Thyroid gland (tissue), 4 donors: Measurements from ENCODE around the gene WWTR1. TPM values are rescaled to one million over a fixed set of nuclear protein-coding genes. Genes with fewer than 3 reads are reported as not detected.
A peak's percentile ranks its signal among the peaks of the same experiment; 100 is the strongest.

Source experiments
- DNase-seq, 2 donors: peaks; one replicate each; pipeline ENCODE4 v3.0.0-alpha.2; 2019
- H3K27ac ChIP-seq, 3 donors: fragments of 200-600 bp; sonication (generic); 1 replicate in 2 of 3; 2 replicates in 1 of 3; pipeline ENCODE4 v1.5.1; 2016 to 2019; ENCODE audit warnings: mild to moderate bottlenecking in 1 of 3, moderate library complexity in 1 of 3
- H3K27me3 ChIP-seq: fragments of 200-600 bp; sonication (generic); one replicate; pipeline ENCODE4 v1.5.1; 2019
- H3K36me3 ChIP-seq, 2 donors: fragments of 200-600 bp; sonication (generic); one replicate each; pipeline ENCODE4 v1.5.1; 2016 to 2019
- H3K4me1 ChIP-seq, 2 donors: fragments of 200-600 bp; sonication (generic); one replicate each; pipeline ENCODE4 v1.5.1; 2017 to 2019
- H3K4me3 ChIP-seq, 3 donors: fragments of 200-600 bp; sonication (generic); replicated peaks in 1 of 3; 1 replicate in 2 of 3; 2 replicates in 1 of 3; pipeline ENCODE4 v1.5.1; 2016; ENCODE audit warnings: mild to moderate bottlenecking in 1 of 3
- H3K9me3 ChIP-seq: fragments of 200-600 bp; sonication (generic); one replicate; pipeline ENCODE4 v1.5.1; 2017
- CTCF ChIP-seq, 6 experiments: fragments of 200-600 bp in 3 of 6; fragments of 450-650 bp in 3 of 6; sonication (generic) in 3 of 6; IDR thresholded peaks; one replicate each; pipeline ENCODE4 v1.5.1; 2016 to 2019; ENCODE audit warnings: antibody characterized with exemption in 6 of 6, mild to moderate bottlenecking in 2 of 6, inconsistent platforms in 1 of 6, moderate library complexity in 1 of 6
- POLR2A ChIP-seq, 2 donors: fragments of 450-650 bp; IDR thresholded peaks; one replicate each; pipeline ENCODE4 v1.6.1; 2017; ENCODE audit warnings: antibody characterized with exemption in 2 of 2, mild to moderate bottlenecking in 2 of 2, moderate library complexity in 1 of 2
- WGBS, 2 donors: methylation state at CpG; one replicate each; pipeline ENCODE4 v1.1.5; 2017; 5-methylcytosine and 5-hydroxymethylcytosine counted together
- intact Hi-C: fragments of 100-400 bp; cut with DNase I; formaldehyde crosslinking; loops from one replicate; pipeline ENCODE4 v1.15.1; 2023
- total RNA-seq, 4 donors: library from RNA; depleted of rRNA; stranded (reverse); fragments of >200 nt; gene quantifications; one replicate each; pipeline ENCODE4 v1.2.3, GENCODE V29; 2016

WWTR1 gene
- total RNA-seq, 4 donors from 2014 or later: 56.7 to 87.6 (median 78.5) TPM

GRCh38 chr3:149575213-149575960 lies 82.4 kb downstream of the WWTR1 start:
- 42 to 48% methylated on average over 7 of the region's 7 CpGs for WGBS, 2 donors
- intact Hi-C loops: loop anchor here (10.0 kb wide), 1 partner anchor 79 kb away; the partner anchor contains the start of gene WWTR1
- no peak overlapping the region for H3K4me3 ChIP-seq
- TF ChIP-seq CTCF (IDR thresholded peaks at IDR 0.05) (no peak), POLR2A (IDR thresholded peaks at IDR 0.05) (no peak)
- peak overlapping the region; percentile 30 to 76 (median 70) for H3K27ac ChIP-seq
- H3K9me3 ChIP-seq: no peaks in the 10 kb centered on the region
- H3K4me1 ChIP-seq: peaks cover 39 to 62% of the 10 kb centered on the region in 2 donors
- no peaks in the 10 kb centered on the region for H3K36me3 ChIP-seq
- peak; percentile 22 to 30 for DNase-seq
- no peaks in the 10 kb centered on the region for H3K27me3 ChIP-seq

DNA sequence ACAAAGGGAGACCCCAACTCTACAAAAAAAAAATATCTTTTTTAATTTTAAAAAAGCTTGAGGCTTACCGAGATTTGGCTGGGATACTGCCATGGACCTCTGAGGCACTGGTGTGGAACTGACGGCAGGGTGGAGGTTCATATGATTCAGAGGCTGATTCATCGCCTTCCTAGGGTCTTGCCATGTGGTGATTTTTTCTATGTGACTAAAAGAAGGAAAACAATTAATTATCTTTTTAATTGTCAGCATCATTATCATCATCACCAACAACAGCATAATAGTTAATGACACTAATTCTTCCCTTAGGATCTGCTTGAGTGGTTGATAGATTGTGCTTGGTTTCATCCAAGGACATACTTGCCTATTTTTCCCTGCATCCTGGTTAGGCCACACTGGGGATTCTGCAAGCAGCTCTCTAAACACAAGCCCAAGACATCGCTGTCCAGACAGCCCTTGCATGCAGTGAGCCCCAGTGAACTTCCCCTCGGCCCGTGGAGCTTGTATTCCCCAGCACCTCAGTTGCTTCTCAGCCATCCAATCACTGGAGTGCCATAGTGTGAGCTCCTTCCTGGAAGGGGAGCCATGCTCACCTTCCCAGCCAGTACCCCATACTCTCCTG lies 84.9 kb downstream of the WWTR1 start:
- Histone ChIP-seq H3K4me3 (no peak overlapping the region), H3K36me3 (no peaks in the 10 kb centered on the region), H3K4me1 (peaks cover 33 to 49% of the 10 kb centered on the region in 2 donors), H3K27me3 (no peaks in the 10 kb centered on the region), H3K27ac (peak overlapping the region in 1 of 3 donors; percentile 30), H3K9me3 (no peaks in the 10 kb centered on the region)
- intact Hi-C loops: loop anchor here (10.0 kb wide), 1 partner anchor 82 kb away; the partner anchor contains the start of gene WWTR1
- WGBS, 2 donors: 64 to 80% methylated on average over 6 of the region's 6 CpGs
- no peak for DNase-seq
- TF ChIP-seq CTCF (IDR thresholded peaks at IDR 0.05) (no peak), POLR2A (IDR thresholded peaks at IDR 0.05) (no peak)

DNA sequence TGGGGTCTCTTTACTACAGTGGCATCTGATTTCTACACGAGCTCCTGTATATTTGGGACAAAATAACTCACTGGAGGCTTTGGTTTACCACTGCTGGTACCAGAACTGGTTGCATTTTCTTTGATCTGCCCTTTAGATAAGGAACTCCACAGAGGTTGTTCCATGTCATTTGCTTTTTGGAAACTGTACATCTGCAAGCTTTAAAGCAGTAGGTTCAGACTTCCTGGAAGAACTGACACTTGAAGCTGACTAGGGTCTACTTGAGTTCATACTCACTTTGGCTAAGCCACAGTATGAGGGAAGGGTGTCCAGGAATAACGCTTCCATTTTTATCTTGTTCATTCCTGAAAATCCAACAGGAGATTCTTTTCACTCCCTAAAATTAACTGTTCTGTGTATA lies 86.4 kb downstream of the WWTR1 start:
- Histone ChIP-seq H3K4me3 (no peak overlapping the region), H3K27me3 (no peaks in the 10 kb centered on the region), H3K36me3 (no peaks in the 10 kb centered on the region), H3K27ac (peak overlapping the region in 1 of 3 donors; percentile 4), H3K4me1 (peaks cover 26 to 58% of the 10 kb centered on the region in 2 donors), H3K9me3 (no peaks in the 10 kb centered on the region)
- TF ChIP-seq POLR2A (IDR thresholded peaks at IDR 0.05) (no peak), CTCF (IDR thresholded peaks at IDR 0.05) (no peak)
- intact Hi-C loops: loop anchor here (10.0 kb wide), 1 partner anchor 83 kb away; the partner anchor contains the start of gene WWTR1
- DNase-seq: no peak
- WGBS, 2 donors: 75 to 76% methylated on average over 2 of the region's 2 CpGs

GRCh38 chr3:149570016-149570415 lies 87.8 kb downstream of the WWTR1 start:
- no peak overlapping the region for H3K27ac ChIP-seq
- TF ChIP-seq POLR2A (IDR thresholded peaks at IDR 0.05): no peak
- no peak for TF ChIP-seq CTCF (IDR thresholded peaks at IDR 0.05)
- H3K4me1 ChIP-seq: peaks cover 14 to 46% of the 10 kb centered on the region in 2 donors
- no peak overlapping the region for H3K4me3 ChIP-seq
- no peaks in the 10 kb centered on the region for H3K27me3 ChIP-seq
- no peaks in the 10 kb centered on the region for H3K36me3 ChIP-seq
- WGBS, 2 donors: 85 to 92% methylated on average over 8 of the region's 8 CpGs
- DNase-seq: no peak
- no peaks in the 10 kb centered on the region for H3K9me3 ChIP-seq
- intact Hi-C loops: loop anchor here (10.0 kb wide), 1 partner anchor 85 kb away; the partner anchor contains the start of gene WWTR1

DNA sequence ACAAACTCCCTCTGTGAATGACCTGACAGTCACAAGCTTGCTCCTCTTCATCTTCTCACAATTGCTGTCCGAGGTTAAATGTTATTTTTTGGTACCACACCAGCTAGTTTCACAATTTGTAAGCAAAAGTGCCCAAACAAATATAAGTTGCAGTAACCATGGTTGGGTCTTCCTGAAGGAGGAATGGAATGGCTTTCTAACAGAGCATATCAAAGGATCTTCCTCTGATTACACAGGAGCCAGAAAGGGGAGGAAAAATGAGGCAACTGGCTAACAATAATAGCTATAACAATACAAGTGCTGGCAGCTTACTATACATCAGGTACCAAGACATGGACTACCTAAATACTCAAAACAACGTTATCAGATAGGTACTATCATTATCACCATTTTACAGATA lies 90.4 kb downstream of the WWTR1 start:
- no peak for TF ChIP-seq POLR2A (IDR thresholded peaks at IDR 0.05)
- no peak for TF ChIP-seq CTCF (IDR thresholded peaks at IDR 0.05)
- H3K4me1 ChIP-seq: peaks cover 11 to 24% of the 10 kb centered on the region in 2 donors

More for the DNA sequence above, 90.4 kb downstream of the WWTR1 start:
- intact Hi-C loops: no loop called here
- Histone ChIP-seq H3K27me3 (no peaks in the 10 kb centered on the region), H3K27ac (no peak overlapping the region), H3K9me3 (no peaks in the 10 kb centered on the region), H3K4me3 (no peak overlapping the region), H3K36me3 (no peaks in the 10 kb centered on the region)
- 58 to 66% methylated on average over 2 of the region's 2 CpGs for WGBS, 2 donors
- no peak for DNase-seq
